ENCODE measurements around the gene LRRC73.

GRCh38 chr6:43505718-43506117 lies 4.4 kb downstream of the LRRC73 start:
- TF ChIP-seq, protein P1, sequence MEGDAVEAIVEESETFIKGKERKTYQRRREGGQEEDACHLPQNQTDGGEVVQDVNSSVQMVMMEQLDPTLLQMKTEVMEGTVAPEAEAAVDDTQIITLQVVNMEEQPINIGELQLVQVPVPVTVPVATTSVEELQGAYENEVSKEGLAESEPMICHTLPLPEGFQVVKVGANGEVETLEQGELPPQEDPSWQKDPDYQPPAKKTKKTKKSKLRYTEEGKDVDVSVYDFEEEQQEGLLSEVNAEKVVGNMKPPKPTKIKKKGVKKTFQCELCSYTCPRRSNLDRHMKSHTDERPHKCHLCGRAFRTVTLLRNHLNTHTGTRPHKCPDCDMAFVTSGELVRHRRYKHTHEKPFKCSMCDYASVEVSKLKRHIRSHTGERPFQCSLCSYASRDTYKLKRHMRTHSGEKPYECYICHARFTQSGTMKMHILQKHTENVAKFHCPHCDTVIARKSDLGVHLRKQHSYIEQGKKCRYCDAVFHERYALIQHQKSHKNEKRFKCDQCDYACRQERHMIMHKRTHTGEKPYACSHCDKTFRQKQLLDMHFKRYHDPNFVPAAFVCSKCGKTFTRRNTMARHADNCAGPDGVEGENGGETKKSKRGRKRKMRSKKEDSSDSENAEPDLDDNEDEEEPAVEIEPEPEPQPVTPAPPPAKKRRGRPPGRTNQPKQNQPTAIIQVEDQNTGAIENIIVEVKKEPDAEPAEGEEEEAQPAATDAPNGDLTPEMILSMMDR (conservative IDR thresholded peaks at IDR 0.05 in 1 of 2, IDR thresholded peaks at IDR 0.05 in 1 of 2; ENCODE audit: low read depth in 1 of 2, low read length in 2 of 2) = no peak
- no peak for TF ChIP-seq EZH2 (IDR thresholded peaks at IDR 0.05; ENCODE audit: low read length, missing control alignments)

All from fibroblast of lung (primary cell).